Cardiac septum (tissue), 1 donor: ENCODE data around the gene PCSK4. TPM values are rescaled to one million over a fixed set of nuclear protein-coding genes. Genes with fewer than 3 reads are reported as not detected.
"Not testable (repeated sequence)": the region's sequence is repeated elsewhere in the genome, so short reads cannot be mapped to it uniquely, and the experiment has no call there.

Experiments used
- DNase-seq: peaks from one replicate; pipeline ENCODE4 v3.0.0-alpha.2; 2020; ENCODE audit warnings: low spot score
- intact Hi-C: fragments of 100-400 bp; cut with DNase I; formaldehyde crosslinking; loops from one replicate; pipeline ENCODE4 v1.14.0; 2022
- total RNA-seq: library from RNA; stranded (reverse); fragmentation: NEBNext Ultra II Directional; extraction: Animal tissue kit (Norgen Biotek cat#: 25700); gene quantifications from one replicate; pipeline ENCODE4 v1.2.1, GENCODE V29; 2021
- donor health status: DM: no; HTN: no; CAD: no.

PCSK4 gene
- total RNA-seq, 1 donor from 2014 or later, result 1.5 TPM

DNA sequence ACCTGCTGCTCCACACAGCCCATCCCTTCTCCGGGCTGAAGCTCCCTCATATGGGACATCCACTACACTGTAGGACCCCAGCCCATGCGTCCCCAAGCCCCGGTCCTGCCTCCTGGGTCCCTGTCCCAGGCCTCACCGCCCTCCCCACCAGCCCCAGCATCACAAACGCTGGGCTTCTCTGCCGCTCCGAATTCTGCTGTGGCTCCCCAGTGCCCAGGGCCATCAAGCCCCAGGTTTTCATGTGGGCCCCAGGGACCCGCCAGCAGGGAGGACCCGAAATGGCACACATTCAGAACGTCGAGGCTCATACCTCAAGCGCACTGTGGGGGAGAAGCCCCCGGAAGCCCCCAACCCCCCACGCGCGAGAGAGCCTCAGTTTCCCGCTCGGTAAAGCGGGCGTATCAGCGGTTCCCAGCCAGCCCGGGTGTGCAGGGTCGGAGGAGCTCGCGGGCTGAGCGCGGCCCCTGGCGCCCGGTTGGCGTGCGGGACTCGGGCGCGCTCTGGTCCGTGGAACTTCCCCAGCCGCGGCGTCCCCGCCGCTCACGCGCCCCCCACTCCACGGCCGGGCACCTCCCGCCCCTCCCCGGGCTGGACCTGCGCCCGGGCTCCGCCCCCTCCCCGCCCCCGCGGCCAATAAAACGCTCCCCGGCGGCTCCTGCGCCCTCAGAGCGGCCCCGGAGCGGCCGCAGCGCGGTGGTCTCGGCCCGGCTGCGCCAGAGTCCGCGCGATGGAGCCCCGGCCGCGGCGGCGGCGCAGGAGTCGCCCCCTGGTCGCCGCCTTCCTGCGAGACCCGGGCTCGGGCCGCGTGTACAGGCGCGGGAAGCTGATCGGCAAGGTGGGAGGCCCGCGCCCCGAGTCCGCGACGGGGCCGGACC lies 33.5 kb upstream of the PCSK4 start, which contains the start of gene PLK5:
Gene PLK5 (plus strand): TSS at position 666 of the 875 bp plus-strand sequence. CDS start 2,920 bp downstream, outside the sequence.
- no peak for DNase-seq
- intact Hi-C loops, result no loop called here

DNA sequence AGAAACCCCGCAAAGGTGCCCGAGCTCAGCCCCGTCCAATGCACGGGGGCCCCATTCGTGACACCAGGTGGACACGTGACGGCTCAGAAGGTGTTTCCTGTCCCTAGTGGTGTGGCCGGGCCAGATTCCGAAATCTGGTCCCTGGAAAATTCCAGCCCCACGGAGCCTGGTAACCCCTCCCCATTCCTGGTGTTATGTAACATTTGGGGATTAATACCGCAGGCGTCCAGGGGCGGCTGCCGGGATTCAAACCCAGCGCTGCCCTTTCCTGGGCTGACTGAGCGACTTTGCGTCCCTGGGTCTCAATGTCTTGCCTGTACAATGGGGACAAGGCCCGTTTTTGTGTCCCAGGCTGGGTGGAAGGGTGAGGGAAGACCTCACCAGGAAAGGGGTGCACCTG lies 32.7 kb upstream of the PCSK4 start:
- intact Hi-C loops, result no loop called here
- no peak for DNase-seq

DNA sequence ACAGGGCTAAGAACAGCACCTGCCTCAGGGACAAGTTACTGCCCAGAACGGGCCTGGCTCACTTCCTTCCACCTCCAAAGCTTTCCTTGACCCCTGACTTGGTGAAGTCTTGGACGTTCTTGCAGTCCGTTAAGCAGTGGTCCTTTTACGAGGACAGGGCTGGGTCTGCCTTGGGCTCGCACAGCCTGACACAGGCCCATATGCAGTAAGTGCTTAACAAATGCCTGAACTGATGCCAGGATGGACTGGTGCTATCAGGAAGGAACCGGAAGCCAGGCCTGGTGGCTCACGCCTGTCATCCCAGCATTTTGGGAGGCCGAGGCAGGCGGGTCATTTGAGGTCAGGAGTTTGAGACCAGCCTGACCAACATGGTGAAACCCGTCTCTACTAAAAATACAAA lies 31.9 kb upstream of the PCSK4 start:
- intact Hi-C loops, result no loop called here
- DNase-seq, result no peak

DNA sequence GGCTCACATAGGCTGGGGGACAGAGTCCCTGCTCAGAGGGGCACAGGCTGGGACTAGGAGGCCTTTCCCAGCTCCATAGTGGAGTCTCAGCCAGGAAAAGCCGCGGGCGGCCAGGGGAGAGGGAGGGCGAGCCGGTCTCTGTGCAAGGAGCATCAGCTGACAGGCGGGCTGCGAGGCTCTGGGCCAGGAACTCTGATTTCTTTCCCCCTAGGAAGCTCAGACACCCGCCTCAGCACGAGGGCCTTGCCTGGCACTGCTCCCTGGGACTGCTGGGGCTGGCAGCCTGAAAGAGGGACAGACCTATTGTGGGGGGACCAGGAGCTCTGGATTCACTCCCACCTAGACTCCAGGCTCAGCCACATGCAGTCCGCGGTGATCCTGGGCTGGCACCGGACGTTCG lies 31.5 kb upstream of the PCSK4 start:
- peak; percentile 80 for DNase-seq
- intact Hi-C loops, result no loop called here

DNA sequence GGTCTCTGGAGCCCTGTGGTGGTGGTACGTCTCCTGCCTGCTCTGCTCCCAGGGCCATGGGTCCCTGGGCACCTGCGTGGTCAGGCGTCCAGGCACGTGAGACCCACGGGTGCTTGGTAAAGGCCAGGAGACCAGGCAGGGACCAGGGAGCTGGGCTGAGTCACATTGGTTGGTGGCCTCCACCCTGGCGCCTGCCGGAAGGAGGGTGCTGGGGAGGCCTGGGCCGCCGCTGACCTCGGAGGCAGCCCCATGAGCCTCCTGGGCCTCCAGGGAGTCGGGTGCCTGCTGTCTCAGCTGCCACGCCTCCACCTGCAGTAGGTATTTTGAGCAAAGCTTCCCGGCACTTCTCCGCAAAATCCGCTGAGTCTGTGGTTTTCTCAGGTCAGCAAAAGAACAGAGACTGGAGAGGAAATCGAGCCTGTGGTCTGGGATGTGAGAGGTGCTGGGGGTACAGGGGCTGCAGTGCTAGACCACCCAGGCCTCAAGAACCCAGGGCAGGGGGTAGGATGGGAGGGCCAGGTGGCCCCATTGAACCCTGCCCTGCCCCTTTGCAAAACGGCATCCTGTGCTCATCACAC lies 30.1 kb upstream of the PCSK4 start:
- intact Hi-C loops, result no loop called here
- no peak for DNase-seq

DNA sequence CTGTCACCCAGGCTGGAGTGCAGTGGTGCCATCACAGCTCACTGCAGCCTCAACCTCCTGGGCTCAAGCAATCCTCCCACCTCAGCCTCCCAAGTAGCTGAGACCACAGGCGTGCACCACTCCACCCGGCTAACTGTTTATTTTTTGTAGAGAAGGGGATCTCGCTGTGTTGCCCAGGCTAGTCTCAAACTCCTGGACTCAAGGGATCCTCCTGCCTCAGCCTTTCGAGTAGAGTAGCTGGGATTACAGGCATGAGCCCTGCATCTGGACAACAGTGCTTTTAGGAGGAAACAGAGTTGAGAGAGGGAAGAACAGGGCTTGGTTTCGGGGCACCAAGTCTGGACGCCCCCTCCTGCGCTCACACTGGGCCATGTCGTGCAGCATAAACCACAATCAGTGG lies 29.7 kb upstream of the PCSK4 start:
- DNase-seq, intact Hi-C loops: not testable (repeated sequence)

DNA sequence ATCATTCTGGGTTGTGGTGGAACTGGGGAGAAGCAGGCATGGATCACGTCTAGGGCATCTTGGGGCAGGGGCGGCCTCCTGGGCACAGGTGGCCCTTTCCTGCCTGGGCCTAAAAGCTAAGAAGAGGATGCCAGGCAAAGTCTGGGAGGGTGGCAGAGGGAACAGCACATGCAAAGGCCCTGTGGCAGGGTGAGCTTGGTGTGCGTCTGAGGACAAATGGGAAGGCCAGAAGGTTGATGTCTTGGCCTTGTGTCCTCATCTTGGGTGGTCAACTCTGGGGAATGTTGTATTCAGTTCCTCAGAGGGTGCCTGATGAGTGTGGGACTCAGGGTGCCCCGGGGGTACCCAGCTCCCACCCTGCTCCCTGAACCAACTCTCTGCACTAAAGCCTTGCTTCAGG lies 28.3 kb upstream of the PCSK4 start:
- intact Hi-C loops, result no loop called here
- no peak for DNase-seq

DNA sequence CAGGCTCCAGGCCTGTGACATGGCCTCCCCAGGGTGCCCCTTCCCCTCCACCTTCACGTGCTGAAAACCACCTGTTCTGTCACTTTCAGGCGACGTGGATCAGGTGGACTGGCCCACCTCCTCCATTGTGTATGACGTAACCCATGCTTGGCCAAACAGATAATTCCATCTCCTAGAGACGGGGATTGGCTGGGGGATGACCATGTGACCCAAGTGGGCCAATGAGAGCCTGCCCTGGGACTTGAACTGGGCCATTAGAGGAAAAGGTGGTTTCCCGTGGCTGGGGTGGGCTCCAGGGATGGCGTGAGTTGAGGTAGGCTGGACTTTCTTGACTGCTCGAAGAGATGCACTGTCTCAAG lies 26.2 kb upstream of the PCSK4 start:
- intact Hi-C loops, result no loop called here

DNA sequence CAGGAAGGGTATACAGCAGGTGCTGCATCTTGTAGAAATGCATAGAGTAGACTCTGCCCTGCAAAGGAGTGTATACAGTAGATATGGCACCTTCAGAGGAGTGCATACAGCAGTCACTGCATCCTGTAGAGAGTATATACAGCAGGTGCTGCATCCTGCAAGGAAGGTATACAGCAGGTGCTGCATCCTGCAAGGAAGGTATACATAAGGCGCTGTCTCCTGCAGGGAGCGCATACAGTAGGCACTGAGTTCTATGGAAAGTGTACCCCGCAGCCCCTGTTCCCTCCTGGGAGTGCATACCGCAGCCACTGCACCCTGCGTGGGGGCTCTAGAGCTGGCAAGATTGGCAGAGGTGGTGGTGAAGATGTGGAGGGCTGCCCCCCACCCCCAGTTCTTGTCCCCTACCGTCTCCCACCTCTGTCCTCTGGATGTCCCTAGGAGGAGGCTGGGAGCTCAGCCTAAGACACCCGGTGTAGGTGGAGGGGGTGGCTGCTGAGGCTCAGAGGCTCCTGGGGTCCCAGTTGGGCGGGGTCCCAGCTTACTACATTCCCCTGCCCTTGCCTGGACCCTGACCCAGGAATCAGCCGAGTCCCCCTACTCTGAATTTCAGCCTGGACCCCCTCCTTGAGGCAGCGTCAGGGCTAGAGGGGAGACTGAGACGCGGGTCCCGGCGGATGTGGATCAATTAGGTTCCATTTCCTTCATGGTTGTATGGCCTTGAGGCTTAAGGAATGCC lies 25.0 kb upstream of the PCSK4 start:
- intact Hi-C loops, result no loop called here
- DNase-seq, result no peak

More for the DNA sequence above, 26.2 kb upstream of the PCSK4 start:
- DNase-seq, result no peak

DNA sequence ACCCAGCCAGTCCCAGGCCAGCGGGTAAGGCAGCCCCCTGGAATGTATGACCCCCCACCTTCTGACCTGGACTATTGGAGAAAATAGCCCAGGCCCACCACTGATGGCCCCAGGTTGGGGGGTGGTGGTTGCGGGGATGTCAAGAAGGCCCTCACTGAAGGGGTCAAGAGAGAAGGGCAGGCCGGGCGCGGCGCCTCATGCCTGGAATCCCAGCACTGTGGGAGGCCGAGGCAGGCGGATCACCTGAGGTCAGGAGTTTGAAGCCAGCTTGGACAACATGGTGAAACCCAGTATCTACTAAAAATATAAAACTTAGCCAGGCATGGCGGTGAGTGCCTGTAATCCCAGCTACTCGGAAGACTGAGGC lies 24.1 kb upstream of the PCSK4 start:
- DNase-seq, result no peak
- intact Hi-C loops, result no loop called here

DNA sequence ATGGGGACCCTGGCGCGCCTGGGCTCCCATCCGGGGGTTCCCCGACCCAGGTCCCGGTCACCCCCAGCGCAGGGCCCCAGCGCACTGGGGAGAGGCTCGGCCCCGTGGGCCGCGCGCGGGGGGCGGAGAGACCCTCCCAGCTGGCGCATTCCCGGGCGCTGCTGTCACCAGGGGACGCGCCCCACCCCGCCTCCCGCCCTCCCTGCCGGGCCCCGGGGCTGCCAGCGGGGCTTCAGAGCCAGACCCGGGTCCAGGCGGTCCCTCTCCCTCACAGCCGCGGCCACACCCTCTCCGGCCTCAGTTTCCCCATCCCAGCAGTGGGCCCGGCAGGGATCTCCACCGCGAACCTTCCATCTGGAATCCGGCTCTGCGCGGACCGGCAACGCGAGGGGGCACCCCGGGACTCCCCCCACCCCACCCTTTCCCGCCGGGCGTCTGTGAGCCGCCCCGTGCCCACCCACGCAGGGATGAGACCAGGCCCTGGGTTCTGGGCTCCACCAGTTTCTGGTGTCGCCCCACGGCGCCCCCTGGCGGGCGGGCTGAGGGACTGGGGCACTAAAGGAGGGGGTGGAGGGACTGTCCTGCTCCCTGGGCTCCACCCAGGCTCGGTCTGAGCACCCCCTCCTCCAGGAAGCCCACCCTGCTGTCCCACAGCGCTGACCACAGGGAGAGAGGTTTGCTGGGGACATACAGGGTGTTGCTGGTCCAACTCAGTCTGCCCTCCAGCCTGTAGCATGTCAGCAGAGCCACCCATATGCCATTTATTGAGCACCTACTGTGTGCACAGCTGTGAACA lies 23.5 kb upstream of the PCSK4 start:
- DNase-seq, result no peak
- intact Hi-C loops, result no loop called here

DNA sequence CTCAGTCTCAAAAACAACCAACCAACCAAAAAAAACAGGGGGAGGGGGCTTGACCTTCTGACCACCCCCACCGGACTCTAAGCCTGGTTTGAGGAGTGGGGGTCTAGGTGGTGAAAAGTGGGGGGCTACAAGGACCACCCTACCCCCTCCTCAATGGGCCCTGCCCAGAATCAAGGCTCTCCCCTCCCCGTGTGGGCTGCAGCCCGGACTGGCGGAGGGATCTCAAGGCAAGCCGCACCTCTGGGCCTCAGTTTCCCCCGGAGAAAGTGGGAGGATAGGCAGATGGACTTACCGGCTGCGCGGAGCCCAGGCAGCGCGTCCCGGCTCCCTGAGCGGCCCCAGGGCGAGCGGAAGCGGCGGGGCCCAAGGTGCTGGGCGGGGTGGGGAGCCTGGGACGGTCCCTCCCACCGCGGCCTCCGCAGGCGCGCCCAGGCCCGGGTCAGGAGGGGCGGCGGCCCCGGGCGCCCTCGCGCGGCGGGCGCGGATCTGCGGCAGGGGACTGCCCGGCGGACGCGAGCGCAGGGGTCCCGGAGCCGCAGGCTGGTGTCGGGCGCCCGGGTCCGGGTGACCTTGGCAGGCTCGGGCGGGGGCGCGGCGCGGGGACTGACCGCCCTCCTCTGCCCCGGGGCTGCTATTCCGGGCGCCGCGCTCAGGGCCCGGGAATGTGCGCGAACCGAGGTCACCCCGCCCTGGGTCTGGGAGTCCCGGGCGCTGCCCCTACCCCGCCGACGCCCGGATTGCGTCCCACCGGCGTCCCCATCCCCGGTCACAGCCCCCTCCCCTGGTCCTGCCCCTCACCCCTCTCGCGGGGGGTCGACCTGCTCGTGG lies 22.7 kb upstream of the PCSK4 start, which contains the start of gene ADAMTSL5:
Gene ADAMTSL5 (minus strand): TSS at position 349 of the 828 bp plus-strand sequence. CDS start 2,076 bp downstream, outside the sequence.
- peak; percentile 86 for DNase-seq
- intact Hi-C loops, result no loop called here

DNA sequence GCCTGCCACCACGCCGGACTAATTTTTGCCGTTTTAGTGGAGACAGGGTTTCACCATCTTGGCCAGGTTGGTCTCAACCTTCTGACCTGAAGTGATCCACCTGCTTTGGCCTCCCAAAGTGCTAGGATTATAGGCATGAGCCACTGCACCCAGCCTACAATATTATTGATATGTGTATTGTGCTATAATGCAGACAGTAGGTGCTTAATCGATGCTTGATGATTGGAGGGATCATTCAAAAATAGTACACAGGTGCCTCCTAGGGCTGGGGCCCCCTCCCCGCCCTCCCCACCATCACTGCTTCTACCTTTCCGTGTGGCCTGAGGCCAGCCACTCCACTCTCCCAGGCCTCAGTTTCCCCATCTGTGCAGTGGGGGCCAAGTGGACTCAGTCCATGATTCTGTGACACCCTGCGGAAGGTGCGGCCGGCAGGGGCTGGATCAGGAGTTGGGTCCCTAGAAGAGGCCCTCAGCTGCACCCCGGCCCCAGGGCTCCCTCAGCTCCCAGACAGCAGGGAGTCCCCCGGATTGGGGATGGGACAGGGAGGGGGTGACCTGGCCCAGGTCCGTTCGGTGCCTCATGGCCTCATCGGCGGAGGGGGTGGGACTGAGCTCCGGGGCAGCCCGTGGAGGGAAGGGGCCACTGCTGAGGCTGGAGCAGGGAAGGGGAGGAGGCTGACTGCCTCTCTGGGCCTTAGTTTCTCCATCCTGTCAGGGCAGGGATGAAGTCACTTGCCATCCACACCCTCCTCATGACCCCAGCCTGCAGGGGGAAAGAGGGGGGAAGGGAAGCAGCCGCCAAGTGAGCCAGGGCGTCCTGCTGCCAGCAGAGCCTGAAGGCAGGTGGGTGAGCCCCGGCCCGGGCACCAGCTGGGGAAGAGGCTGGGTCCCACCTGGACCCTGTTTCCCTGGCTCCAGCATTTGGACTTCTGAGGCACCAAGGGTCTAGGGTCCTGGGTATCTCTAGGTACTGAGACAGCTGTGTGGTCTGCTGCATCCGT lies 21.5 kb upstream of the PCSK4 start:
- intact Hi-C loops, result no loop called here

DNA sequence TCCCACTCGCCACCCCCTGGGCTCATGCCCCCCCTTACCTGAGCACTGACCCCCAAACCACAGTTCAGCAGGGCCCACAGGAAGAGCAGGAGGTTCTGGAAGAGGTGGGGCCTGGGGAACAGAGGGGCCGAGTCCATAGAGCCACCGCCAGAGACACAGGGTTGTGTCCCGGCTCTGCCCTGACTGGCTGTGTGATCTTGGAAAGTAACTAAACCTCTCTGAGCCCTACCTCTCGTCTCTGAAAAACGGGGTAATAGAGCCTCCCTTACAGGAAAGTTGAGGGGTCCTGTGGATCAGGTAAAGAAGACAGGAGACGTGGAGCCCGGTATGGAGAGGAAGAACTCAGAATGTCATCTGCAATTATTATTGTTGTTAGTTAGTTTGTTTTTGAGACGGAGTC lies 20.7 kb upstream of the PCSK4 start:
- DNase-seq, result no peak
- intact Hi-C loops, result no loop called here

More for the DNA sequence above, 21.5 kb upstream of the PCSK4 start:
- DNase-seq, result no peak

DNA sequence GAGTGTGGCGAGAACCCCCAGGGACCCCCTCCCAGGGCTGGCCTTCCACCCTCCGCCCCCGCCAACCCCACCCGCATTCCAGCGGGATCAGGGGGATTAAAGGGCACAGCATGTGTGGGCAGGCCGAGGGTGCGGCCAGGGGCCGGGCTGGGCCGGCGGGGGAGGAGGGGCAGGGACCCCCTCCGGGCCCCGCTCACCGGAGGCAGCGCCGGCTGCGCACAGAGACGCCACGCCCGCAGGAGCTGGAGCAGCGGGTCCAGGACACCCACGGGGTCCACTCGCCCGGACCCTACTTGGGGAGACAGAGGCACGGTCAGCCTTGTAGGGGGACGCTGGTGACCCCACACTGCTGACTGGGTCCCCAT lies 20.3 kb upstream of the PCSK4 start:
- intact Hi-C loops, result no loop called here
- DNase-seq, result no peak

DNA sequence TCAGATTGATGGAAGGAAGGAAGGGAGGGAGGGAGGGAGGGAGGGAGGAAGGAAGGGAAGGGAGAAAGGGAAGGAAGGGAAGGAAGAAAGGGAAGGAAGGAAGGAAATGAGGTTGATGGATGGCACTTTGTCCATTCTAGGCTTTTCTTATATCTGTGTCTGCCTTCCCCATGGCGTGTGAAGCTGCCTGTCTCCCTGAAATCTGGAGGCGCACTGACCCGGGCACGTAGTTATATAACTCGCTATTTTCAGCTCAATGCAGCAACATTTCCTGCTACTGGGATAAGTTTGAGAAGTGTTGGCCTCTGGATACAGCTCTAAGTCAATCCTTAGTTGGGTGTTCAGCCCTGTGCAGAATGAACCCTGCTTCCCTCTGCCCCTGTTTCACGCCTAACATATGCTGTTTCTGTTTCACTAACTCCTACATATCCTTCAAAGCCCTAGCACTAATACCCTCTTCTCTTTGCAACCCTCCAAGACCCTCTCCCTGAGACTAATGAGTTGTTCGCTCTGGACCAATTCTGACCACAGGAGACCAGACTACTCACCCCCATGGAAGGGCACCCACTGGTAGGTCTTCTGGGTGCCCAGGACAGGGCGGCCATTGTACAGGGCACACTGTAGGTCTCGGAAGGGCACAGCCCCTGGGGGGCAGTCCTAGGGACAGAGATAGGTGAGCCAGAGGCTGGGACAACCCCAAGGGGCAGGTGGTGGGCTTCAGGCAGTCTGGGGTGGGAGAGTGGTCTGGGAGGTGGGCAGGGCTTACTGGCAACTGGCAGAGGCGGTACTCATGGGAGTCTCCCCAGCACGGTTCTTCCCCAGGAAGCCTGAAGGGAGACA lies 19.7 kb upstream of the PCSK4 start:
- DNase-seq, result no peak
- intact Hi-C loops, result no loop called here

DNA sequence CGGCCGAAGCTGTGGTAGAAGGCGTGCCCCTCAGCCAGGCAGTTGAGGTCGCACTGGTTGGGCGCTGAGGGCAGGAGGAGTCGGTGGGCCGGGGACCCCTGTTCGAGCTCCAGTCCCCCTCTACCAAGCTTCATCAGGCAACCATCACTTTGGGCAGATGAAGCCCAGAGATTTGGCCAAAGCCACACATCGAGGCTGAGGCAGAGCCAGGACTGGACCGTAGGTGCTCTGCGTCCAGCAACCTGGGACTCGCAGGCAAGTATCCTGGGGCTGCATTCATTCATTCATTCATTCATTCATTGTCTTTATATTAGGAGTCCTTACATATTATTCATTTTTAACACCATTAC lies 18.3 kb upstream of the PCSK4 start:
- intact Hi-C loops, result no loop called here
- no peak for DNase-seq
